Measurements from ENCODE around the gene NDRG4. TPM values are rescaled to one million over a fixed set of nuclear protein-coding genes. Genes with fewer than 3 reads are reported as not detected.

The NDRG4 gene
- total and polyA plus RNA-seq, 2 of the 13 experiments (the other 11 are each of a cell fraction or from before 2014, with no cell fraction given), result 1.7 to 2.7 TPM

GRCh38 chr16:58451945-58452401 is 48.0 kb upstream of the NDRG4 start (continued):
- TF ChIP-seq ZNF142 (CRISPR knock-in tag; IDR thresholded peaks at IDR 0.05) (no peak), ZNF574 (CRISPR knock-in tag; IDR thresholded peaks at IDR 0.05) (no peak), ZNF276 (CRISPR knock-in tag; IDR thresholded peaks at IDR 0.05; ENCODE audit: low read depth) (no peak), DPF2 (CRISPR knock-in tag; IDR thresholded peaks at IDR 0.05; ENCODE audit: borderline replicate concordance, low read depth) (no peak), MLX (CRISPR knock-in tag; IDR thresholded peaks at IDR 0.05) (no peak), ZNF205 (CRISPR knock-in tag; IDR thresholded peaks at IDR 0.05) (no peak), LRRFIP1 (CRISPR knock-in tag; conservative IDR thresholded peaks at IDR 0.05) (no peak), ZNF616 (CRISPR knock-in tag; IDR thresholded peaks at IDR 0.05; ENCODE audit: low read depth) (no peak), CTCF (CRISPR knock-in tag; IDR thresholded peaks at IDR 0.05) (peak; percentile 51), CBX5 (CRISPR knock-in tag; IDR thresholded peaks at IDR 0.05; ENCODE audit: borderline replicate concordance) (no peak), ZZZ3 (CRISPR knock-in tag; IDR thresholded peaks at IDR 0.05; ENCODE audit: borderline replicate concordance) (no peak), HOXA9 (CRISPR knock-in tag; IDR thresholded peaks at IDR 0.05; ENCODE audit: borderline replicate concordance) (no peak)
